OCI-LY1 (cell line): ENCODE results near the gene ARHGEF39.

Experiments used
- H2AFZ ChIP-seq: fragments of 200-600 bp; sonication (generic), shearing (Covaris generic); 2 replicates; pipeline ENCODE4 v1.6.0; 2014; ENCODE audit warnings: antibody characterized with exemption, mild to moderate bottlenecking, low read length
- H3F3A ChIP-seq: fragments of 200-600 bp; sonication (generic), shearing (Covaris generic); 2 replicates; pipeline ENCODE4 v1.6.0; 2014; ENCODE audit warnings: mild to moderate bottlenecking, antibody characterized with exemption, low read length, moderate library complexity; ENCODE audit not compliant: insufficient read depth
- H3K27ac ChIP-seq: fragments of 200-600 bp; sonication (generic); 2 replicates; pipeline ENCODE4 v1.5.1; 2014; ENCODE audit warnings: low read length, mixed run types, mild to moderate bottlenecking, low read depth; ENCODE audit not compliant: poor library complexity, severe bottlenecking
- H3K27me3 ChIP-seq: fragments of 200-600 bp; sonication (generic); 2 replicates; pipeline ENCODE4 v1.6.0; 2014; ENCODE audit warnings: antibody characterized with exemption, mild to moderate bottlenecking, low read length, moderate library complexity; ENCODE audit not compliant: insufficient read depth
- H3K36me3 ChIP-seq: fragments of 200-600 bp; sonication (generic); 2 replicates; pipeline ENCODE4 v1.6.1; 2014; ENCODE audit warnings: mild to moderate bottlenecking, antibody characterized with exemption, low read length, moderate library complexity, mixed read lengths; ENCODE audit not compliant: insufficient read depth
- H3K4me1 ChIP-seq: fragments of 200-600 bp; sonication (generic); 2 replicates; pipeline ENCODE4 v1.5.1; 2014; ENCODE audit warnings: mild to moderate bottlenecking, low read length, moderate library complexity; ENCODE audit not compliant: insufficient read depth, severe bottlenecking
- H3K4me2 ChIP-seq: fragments of 200-600 bp; sonication (generic), shearing (Covaris generic); 2 replicates; pipeline ENCODE4 v1.6.1; 2014; ENCODE audit warnings: low read length
- H3K4me3 ChIP-seq: fragments of 200-600 bp; sonication (generic); 2 replicates; pipeline ENCODE4 v1.5.1; 2014; ENCODE audit warnings: low read length, low read depth, mild to moderate bottlenecking, mixed read lengths; ENCODE audit not compliant: poor library complexity, severe bottlenecking
- H3K79me2 ChIP-seq: fragments of 200-600 bp; shearing (Covaris generic); 2 replicates; pipeline ENCODE4 v1.6.1; 2016; ENCODE audit warnings: mixed run types, low read length, mixed read lengths; ENCODE audit not compliant: insufficient read depth
- H3K9ac ChIP-seq: fragments of 200-600 bp; sonication (generic), shearing (Covaris generic); 2 replicates; pipeline ENCODE4 v1.6.1; 2014; ENCODE audit warnings: mild to moderate bottlenecking, low read length, mixed read lengths
- H3K9me2 ChIP-seq: fragments of 200-600 bp; sonication (generic), shearing (Covaris generic); 2 replicates; pipeline ENCODE4 v1.6.1; 2014; ENCODE audit warnings: low read depth, mild to moderate bottlenecking, low read length, mixed read lengths
- H3K9me3 ChIP-seq: fragments of 200-600 bp; shearing (Covaris generic); 2 replicates; pipeline ENCODE4 v1.6.1; 2014; ENCODE audit warnings: low read length, mixed read lengths
- H4K20me1 ChIP-seq: fragments of 200-600 bp; sonication (generic), shearing (Covaris generic); 2 replicates; pipeline ENCODE4 v1.6.0; 2016; ENCODE audit warnings: mild to moderate bottlenecking, low read length; ENCODE audit not compliant: insufficient read depth
- CTCF ChIP-seq: fragments of 200-600 bp; sonication (generic), shearing (Covaris generic); IDR thresholded peaks from 2 replicates; pipeline ENCODE4 v1.5.1; 2017; ENCODE audit warnings: mild to moderate bottlenecking, antibody characterized with exemption, low read length, moderate library complexity, mixed read lengths
- EZH2 ChIP-seq: fragments of 200-600 bp; sonication (generic), shearing (Covaris generic); IDR thresholded peaks from 2 replicates; pipeline ENCODE4 v1.8.0; 2017; ENCODE audit warnings: borderline replicate concordance, mixed run types, mild to moderate bottlenecking, antibody characterized with exemption, low read length, moderate library complexity, mixed read lengths

The ARHGEF39 gene

GRCh38 chr9:35680331-35681105 is 15.5 kb upstream of the ARHGEF39 start:
- Histone ChIP-seq H2AFZ (no peak overlapping the region), H4K20me1 (no peaks in the 10 kb centered on the region), H3K4me2 (peak overlapping the region; percentile 37; the same call in 1 of the 2 replicates), H3K9me2 (no peaks in the 10 kb centered on the region), H3K9me3 (no peaks in the 10 kb centered on the region), H3K9ac (peak overlapping the region; percentile 2; the same call in 1 of the 2 replicates), H3K27me3 (no peaks in the 10 kb centered on the region; the same call in 1 of the 2 replicates), H3K27ac (no peak overlapping the region), H3F3A (no peaks in the 10 kb centered on the region), H3K4me1 (peaks cover 19% of the 10 kb centered on the region), H3K36me3 (no peaks in the 10 kb centered on the region), H3K79me2 (no peaks in the 10 kb centered on the region), H3K4me3 (no peak overlapping the region)
- TF ChIP-seq CTCF, result no peak
- no peak for TF ChIP-seq EZH2

DNA sequence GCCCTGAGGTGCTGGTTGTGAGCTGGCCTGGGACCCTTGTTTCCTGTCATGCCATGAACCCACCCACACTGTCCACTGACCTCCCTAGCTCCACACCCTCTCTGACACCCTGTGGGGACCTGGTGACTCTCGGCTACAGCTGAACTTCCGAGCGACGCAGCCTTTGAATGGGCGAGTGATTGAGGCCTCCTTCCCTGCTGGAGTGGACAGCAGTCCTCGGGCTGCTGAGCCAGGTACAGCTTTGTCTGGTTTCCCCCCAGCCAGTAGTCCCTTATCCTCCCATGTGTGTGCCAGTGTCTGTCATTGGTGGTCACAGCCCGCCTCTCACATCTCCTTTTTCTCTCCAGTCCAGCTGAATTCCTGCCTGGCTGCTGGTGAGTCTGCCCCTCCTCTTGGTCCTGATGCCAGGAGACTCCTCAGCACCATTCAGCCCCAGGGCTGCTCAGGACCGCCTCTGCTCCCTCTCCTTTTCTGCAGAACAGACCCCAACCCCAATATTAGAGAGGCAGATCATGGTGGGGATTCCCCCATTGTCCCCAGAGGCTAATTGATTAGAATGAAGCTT is 14.9 kb upstream of the ARHGEF39 start:
- no peak for TF ChIP-seq EZH2
- no peak for TF ChIP-seq CTCF
- no peaks in the 10 kb centered on the region for H3K9me3 ChIP-seq
- no peaks in the 10 kb centered on the region for H3K36me3 ChIP-seq
- H3K4me1 ChIP-seq, result peaks cover 26% of the 10 kb centered on the region
- no peak overlapping the region for H3K4me3 ChIP-seq
- H2AFZ ChIP-seq, result no peak overlapping the region
- H3K27me3 ChIP-seq, result peaks cover 4% of the 10 kb centered on the region
- no peak overlapping the region for H3K4me2 ChIP-seq
- H3K9ac ChIP-seq, result no peak overlapping the region
- H3K9me2 ChIP-seq, result no peaks in the 10 kb centered on the region
- H3K79me2 ChIP-seq, result no peaks in the 10 kb centered on the region
- H3K27ac ChIP-seq, result no peak overlapping the region
- H4K20me1 ChIP-seq, result no peaks in the 10 kb centered on the region
- H3F3A ChIP-seq, result no peaks in the 10 kb centered on the region

GRCh38 chr9:35679091-35679490 is 14.1 kb upstream of the ARHGEF39 start:
- H3K4me3 ChIP-seq, result no peak overlapping the region
- no peak for TF ChIP-seq CTCF
- no peak for TF ChIP-seq EZH2
- peaks cover 4% of the 10 kb centered on the region for H3K27me3 ChIP-seq
- no peaks in the 10 kb centered on the region for H3K9me3 ChIP-seq
- no peaks in the 10 kb centered on the region for H3F3A ChIP-seq
- H3K4me2 ChIP-seq, result no peak overlapping the region
- peaks cover 34% of the 10 kb centered on the region for H3K4me1 ChIP-seq
- no peaks in the 10 kb centered on the region for H3K79me2 ChIP-seq
- H4K20me1 ChIP-seq, result no peaks in the 10 kb centered on the region
- no peak overlapping the region for H3K27ac ChIP-seq
- no peaks in the 10 kb centered on the region for H3K36me3 ChIP-seq
- H2AFZ ChIP-seq, result no peak overlapping the region
- no peaks in the 10 kb centered on the region for H3K9me2 ChIP-seq
- H3K9ac ChIP-seq, result no peak overlapping the region
